ENCODE results near the gene DEK.

DNA sequence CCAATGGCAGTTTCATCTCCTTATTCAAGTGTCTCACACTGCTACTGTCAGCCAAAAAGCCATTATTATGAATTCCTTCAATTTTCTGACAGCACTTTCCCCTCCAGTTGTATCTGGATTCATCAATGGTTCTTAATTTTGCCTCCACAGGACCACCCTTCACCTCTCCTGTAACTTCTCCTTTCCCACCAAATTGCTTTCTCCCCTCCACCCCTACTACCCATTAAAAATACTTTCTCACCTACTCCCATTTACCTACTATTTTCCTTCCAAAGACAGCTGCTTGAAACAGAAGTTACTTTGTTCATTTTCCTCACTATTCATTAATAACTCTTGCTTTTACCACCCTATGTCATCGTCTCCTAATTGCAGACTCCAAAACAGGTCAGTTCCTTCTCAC is 29.8 kb downstream of the DEK start:
- TF ChIP-seq EZH2phosphoT487 (IDR thresholded peaks at IDR 0.05; ENCODE audit: insufficient read depth, low read depth) (no peak), EZH2 (IDR thresholded peaks at IDR 0.05; ENCODE audit: insufficient read depth, poor library complexity, severe bottlenecking) (no peak)
